ENCODE measurements around the gene PDE8A. TPM values are rescaled to one million over a fixed set of nuclear protein-coding genes. Genes with fewer than 3 reads are reported as not detected.

Gene PDE8A
- total and polyA plus RNA-seq, 10 of the 15 experiments (the other 5 are each of a cell fraction or from before 2014, with no cell fraction given), result 6.7 to 69.2 (median 27.2) TPM

DNA sequence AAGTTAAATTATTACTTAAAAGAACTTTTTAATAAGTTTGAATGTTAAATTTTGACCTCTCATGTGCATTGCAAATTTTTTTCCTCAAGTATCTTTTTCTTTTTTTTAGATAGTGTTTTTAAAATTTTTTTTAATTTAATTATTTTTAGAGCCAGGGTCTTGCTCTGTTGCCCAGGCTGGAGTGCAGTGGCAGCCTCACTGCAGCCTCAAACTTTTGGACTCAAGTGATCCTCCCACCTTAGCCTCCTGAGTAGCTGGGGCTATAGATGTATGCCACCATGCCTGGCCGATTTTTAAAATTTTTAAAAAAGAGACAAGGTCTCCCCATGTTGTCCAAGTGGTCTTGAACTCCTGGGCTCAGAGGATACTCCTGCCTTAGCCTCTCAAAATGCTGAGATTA, 14.4 kb downstream of the PDE8A start:
- no peak overlapping the region for H3K9ac ChIP-seq (ENCODE audit: control insufficient read depth, insufficient read depth, low read length)
- 80% methylated on average over 1 of the region's 1 CpG for WGBS (ENCODE audit: insufficient coverage, insufficient replicate concordance, low lambda C conversion rate, missing lambda C conversion rate)
- no peak for ATAC-seq
- in situ Hi-C loops (cut with MboI) (no loop called here), intact Hi-C loops (cut with micrococcal nuclease; ENCODE audit: unreplicated experiment) (no loop called here)
- no TSS peak for BruUV-seq (replicated peaks)
- H3K79me2 ChIP-seq (ENCODE audit: control insufficient read depth, insufficient read depth, low read length), result peaks cover 38% of the 10 kb centered on the region
- peaks cover 15% of the 10 kb centered on the region for H3K4me1 ChIP-seq (ENCODE audit: control insufficient read depth, insufficient read depth, low read length)
- ChIA-PET CTCF (interaction anchor here (1.1 to 2.0 kb wide), 6 partner anchors 8 to 48 kb away, joined by 3 to 6 read pairs (median 4); no protein-coding TSS in a partner anchor), SMC1A (ENCODE audit: uncharacterized antibody, unreplicated experiment) (interaction anchor here (0.9 to 5.0 kb wide), 4 partner anchors 8 to 35 kb away, joined by 3 to 33 read pairs (median 30); no protein-coding TSS in a partner anchor), RAD21 (ENCODE audit: unreplicated experiment) (interaction anchor here (1.0 to 2.4 kb wide), 2 partner anchors 9 to 11 kb away, joined by 3 to 14 read pairs; no protein-coding TSS in a partner anchor), POLR2A (interaction anchor here (1.6 kb wide), 1 partner anchor 8 kb away, joined by 5 read pairs; no protein-coding TSS in a partner anchor)
- no peaks in the 10 kb centered on the region for H3K36me3 ChIP-seq (ENCODE audit: control insufficient read depth in 2 of 2, insufficient read depth in 2 of 2, low read length in 1 of 2)
- no peak for FAIRE-seq
- H3K27ac ChIP-seq (ENCODE audit: control insufficient read depth, insufficient read depth), result no peak overlapping the region
- no peaks in the 10 kb centered on the region for H3K9me3 ChIP-seq (replicated peaks; ENCODE audit: control insufficient read depth, insufficient read depth, low read length)
- no peaks in the 10 kb centered on the region for H3K27me3 ChIP-seq (replicated peaks in 1 of 2; ENCODE audit: control insufficient read depth in 2 of 2, insufficient read depth in 2 of 2, low read length in 1 of 2)
- H2AFZ ChIP-seq (ENCODE audit: control insufficient read depth, low read depth, low read length), result no peak overlapping the region
- no peak overlapping the region for H3K4me2 ChIP-seq (ENCODE audit: control insufficient read depth, insufficient read depth)
- no peak overlapping the region for H3K4me3 ChIP-seq
- DNase-seq (ENCODE audit: low read depth, low spot score), result no peak
- H4K20me1 ChIP-seq (ENCODE audit: control insufficient read depth, insufficient read depth), result no peaks in the 10 kb centered on the region
- TF ChIP-seq ZZZ3 (IDR thresholded peaks at IDR 0.05; ENCODE audit: control insufficient read depth, insufficient read length, low read depth) (no peak), ZSCAN29 (IDR thresholded peaks at IDR 0.05) (no peak), SPI1 (IDR thresholded peaks at IDR 0.05; ENCODE audit: borderline replicate concordance, insufficient read depth, low read depth, low read length) (no peak), CEBPB (IDR thresholded peaks at IDR 0.05; ENCODE audit: borderline replicate concordance in 1 of 2, low read depth in 2 of 2, low read length in 2 of 2) (no peak), CBFB (IDR thresholded peaks at IDR 0.05; ENCODE audit: low read depth) (no peak), TCF3 (IDR thresholded peaks at IDR 0.05; ENCODE audit: borderline replicate concordance, insufficient read depth, low read depth, low read length) (no peak), ZNF217 (IDR thresholded peaks at IDR 0.05) (no peak), FOS (IDR thresholded peaks at IDR 0.05; ENCODE audit: borderline replicate concordance, extremely low read depth, insufficient read length) (no peak), BRCA1 (IDR thresholded peaks at IDR 0.05; ENCODE audit: low read depth, low read length) (no peak)
- TF ChIP-seq, protein P1, sequence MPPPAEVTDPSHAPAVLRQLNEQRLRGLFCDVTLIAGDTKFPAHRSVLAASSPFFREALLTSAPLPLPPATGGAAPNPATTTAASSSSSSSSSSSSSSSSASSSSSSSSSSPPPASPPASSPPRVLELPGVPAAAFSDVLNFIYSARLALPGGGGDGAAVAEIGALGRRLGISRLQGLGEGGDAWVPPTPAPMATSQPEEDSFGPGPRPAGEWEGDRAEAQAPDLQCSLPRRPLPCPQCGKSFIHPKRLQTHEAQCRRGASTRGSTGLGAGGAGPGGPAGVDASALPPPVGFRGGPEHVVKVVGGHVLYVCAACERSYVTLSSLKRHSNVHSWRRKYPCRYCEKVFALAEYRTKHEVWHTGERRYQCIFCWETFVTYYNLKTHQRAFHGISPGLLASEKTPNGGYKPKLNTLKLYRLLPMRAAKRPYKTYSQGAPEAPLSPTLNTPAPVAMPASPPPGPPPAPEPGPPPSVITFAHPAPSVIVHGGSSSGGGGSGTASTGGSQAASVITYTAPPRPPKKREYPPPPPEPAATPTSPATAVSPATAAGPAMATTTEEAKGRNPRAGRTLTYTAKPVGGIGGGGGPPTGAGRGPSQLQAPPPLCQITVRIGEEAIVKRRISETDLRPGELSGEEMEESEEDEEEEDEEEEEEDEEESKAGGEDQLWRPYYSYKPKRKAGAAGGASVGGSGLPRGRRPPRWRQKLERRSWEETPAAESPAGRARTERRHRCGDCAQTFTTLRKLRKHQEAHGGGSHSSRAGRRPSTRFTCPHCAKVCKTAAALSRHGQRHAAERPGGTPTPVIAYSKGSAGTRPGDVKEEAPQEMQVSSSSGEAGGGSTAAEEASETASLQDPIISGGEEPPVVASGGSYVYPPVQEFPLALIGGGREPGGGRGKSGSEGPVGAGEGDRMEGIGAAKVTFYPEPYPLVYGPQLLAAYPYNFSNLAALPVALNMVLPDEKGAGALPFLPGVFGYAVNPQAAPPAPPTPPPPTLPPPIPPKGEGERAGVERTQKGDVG (CRISPR knock-in tag; IDR thresholded peaks at IDR 0.05), result no peak
- TF ChIP-seq, protein P2, sequence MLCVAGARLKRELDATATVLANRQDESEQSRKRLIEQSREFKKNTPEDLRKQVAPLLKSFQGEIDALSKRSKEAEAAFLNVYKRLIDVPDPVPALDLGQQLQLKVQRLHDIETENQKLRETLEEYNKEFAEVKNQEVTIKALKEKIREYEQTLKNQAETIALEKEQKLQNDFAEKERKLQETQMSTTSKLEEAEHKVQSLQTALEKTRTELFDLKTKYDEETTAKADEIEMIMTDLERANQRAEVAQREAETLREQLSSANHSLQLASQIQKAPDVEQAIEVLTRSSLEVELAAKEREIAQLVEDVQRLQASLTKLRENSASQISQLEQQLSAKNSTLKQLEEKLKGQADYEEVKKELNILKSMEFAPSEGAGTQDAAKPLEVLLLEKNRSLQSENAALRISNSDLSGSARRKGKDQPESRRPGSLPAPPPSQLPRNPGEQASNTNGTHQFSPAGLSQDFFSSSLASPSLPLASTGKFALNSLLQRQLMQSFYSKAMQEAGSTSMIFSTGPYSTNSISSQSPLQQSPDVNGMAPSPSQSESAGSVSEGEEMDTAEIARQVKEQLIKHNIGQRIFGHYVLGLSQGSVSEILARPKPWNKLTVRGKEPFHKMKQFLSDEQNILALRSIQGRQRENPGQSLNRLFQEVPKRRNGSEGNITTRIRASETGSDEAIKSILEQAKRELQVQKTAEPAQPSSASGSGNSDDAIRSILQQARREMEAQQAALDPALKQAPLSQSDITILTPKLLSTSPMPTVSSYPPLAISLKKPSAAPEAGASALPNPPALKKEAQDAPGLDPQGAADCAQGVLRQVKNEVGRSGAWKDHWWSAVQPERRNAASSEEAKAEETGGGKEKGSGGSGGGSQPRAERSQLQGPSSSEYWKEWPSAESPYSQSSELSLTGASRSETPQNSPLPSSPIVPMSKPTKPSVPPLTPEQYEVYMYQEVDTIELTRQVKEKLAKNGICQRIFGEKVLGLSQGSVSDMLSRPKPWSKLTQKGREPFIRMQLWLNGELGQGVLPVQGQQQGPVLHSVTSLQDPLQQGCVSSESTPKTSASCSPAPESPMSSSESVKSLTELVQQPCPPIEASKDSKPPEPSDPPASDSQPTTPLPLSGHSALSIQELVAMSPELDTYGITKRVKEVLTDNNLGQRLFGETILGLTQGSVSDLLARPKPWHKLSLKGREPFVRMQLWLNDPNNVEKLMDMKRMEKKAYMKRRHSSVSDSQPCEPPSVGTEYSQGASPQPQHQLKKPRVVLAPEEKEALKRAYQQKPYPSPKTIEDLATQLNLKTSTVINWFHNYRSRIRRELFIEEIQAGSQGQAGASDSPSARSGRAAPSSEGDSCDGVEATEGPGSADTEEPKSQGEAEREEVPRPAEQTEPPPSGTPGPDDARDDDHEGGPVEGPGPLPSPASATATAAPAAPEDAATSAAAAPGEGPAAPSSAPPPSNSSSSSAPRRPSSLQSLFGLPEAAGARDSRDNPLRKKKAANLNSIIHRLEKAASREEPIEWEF (IDR thresholded peaks at IDR 0.05; ENCODE audit: insufficient replicate concordance, low read depth, low read length), result no peak
- TF ChIP-seq, protein P3, sequence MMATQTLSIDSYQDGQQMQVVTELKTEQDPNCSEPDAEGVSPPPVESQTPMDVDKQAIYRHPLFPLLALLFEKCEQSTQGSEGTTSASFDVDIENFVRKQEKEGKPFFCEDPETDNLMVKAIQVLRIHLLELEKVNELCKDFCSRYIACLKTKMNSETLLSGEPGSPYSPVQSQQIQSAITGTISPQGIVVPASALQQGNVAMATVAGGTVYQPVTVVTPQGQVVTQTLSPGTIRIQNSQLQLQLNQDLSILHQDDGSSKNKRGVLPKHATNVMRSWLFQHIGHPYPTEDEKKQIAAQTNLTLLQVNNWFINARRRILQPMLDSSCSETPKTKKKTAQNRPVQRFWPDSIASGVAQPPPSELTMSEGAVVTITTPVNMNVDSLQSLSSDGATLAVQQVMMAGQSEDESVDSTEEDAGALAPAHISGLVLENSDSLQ (IDR thresholded peaks at IDR 0.05), result no peak
